Measurements from ENCODE around the gene SARS2.
"Not testable (repeated sequence)": the region's sequence is repeated elsewhere in the genome, so short reads cannot be mapped to it uniquely, and the experiment has no call there.

The SARS2 gene, protein sequence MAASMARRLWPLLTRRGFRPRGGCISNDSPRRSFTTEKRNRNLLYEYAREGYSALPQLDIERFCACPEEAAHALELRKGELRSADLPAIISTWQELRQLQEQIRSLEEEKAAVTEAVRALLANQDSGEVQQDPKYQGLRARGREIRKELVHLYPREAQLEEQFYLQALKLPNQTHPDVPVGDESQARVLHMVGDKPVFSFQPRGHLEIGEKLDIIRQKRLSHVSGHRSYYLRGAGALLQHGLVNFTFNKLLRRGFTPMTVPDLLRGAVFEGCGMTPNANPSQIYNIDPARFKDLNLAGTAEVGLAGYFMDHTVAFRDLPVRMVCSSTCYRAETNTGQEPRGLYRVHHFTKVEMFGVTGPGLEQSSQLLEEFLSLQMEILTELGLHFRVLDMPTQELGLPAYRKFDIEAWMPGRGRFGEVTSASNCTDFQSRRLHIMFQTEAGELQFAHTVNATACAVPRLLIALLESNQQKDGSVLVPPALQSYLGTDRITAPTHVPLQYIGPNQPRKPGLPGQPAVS

DNA sequence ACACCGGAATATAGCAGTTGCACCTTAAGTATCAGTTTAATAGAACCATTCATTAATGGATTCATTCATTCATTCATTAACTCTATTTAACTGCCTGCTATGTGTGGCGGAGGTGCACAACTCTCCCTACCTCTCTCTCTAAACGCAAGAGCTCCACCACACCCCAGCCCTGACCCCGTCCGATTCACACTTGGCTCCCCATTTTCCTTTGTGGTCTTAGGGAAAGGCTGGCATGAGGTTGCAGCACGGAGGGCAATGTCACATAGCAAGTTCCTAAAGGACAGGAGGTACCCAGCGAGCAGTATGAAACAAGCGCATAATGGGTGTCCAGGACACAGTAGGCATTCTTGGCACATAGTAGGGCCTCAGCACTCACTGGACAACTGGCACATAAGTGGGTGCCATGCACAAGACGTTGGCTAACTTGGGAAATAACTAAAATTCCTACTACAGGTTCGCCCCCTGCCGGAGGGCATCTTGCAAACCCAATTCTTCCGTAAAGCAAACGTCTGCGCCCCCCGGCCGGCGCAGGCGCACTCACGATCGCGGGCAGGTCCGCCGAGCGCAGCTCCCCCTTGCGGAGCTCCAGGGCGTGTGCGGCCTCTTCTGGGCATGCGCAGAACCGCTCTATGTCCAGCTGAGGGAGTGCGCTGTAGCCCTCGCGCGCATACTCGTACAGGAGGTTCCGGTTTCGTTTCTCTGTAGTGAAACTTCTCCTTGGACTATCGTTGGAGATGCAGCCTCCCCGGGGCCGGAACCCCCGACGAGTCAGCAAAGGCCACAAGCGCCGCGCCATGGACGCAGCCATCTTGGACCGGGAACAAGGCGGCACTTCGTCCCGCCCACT lies at the start of gene SARS2:
SARS2 (minus strand) TSS at position 835 of the 847 bp plus-strand sequence; CDS start at position 808, 27 bp downstream.
- DNase-seq (ENCODE audit: low read depth): peak; percentile 88

DNA sequence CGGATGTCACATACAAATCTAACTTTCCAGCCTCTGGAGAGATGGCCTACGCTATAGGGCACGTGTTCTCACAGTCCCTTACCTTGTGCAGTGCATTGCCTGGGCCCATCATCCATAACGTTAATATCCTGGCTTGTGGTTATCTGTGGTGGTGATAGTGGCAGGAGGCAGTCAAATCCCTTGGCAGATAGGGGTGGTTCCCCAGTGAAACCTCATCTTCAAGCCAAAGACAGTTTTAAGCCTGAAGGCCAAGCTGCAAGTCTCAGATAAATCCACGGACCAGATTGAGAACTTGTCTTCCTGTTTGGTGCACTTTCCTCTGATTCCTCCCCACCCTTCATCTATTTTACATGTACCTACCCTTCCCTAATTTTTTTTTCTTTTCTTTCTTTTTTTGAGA lies 49.2 kb upstream of the SARS2 start:
- no peak for DNase-seq (ENCODE audit: low read depth)

DNA sequence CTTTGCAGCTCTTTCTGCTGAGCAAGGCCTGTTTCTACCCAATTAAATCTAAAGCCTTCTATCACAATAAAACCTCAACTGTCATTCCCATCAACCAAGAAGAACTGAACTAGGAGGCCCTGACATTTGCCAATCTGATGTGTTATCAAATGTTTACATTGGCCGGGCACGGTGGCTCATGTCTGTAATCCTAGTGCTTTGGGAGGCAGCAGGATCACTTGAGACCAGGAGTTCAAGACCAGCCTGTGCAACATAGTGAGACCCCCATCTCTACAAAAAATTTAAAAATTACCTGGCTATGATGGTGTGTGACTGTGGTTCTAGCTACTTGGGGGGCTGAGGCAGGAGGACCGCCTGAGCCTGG lies 47.7 kb upstream of the SARS2 start:
- DNase-seq (ENCODE audit: low read depth): no peak

DNA sequence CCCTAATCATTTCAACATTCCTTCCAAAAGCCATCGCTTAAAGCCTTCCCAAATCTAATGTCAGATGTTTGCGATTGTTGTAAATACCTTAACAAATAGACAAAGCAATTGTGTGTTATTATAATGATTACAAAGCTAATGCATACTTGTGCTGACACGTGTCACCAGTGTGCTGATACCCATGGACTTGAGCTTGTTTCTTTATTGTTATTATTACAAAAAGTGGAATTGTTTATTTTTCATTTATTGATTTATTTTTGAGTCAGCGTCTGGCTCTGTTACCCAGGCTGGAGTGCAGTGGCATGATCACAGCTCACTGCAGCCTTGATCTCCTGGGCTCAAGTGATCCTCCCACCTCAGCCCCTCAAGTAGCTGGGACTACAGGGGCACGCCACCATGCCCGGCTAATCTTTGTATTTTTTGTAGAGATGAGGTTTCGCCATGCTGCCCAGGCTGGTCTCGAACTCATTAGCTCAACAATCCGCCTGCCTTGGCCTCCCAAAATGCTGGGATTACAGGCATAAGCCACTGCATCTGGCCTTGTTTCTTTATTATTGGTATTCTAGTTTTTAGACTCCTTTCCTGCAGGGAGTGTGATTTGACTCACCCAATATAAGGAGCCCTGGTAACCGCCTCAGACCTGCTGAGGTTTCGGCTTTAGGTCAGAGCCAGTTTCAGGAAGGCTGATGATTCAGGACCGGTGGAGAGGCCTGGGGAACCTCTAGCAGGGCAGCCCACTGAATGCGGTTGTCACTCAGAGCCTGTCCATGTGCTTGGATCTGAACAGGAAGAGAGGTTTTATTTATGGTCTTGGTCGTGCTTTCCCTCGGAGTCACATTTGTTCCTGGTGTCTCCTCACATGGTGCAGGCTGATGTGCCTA lies 47.1 kb upstream of the SARS2 start:
- no peak for DNase-seq (ENCODE audit: low read depth)

DNA sequence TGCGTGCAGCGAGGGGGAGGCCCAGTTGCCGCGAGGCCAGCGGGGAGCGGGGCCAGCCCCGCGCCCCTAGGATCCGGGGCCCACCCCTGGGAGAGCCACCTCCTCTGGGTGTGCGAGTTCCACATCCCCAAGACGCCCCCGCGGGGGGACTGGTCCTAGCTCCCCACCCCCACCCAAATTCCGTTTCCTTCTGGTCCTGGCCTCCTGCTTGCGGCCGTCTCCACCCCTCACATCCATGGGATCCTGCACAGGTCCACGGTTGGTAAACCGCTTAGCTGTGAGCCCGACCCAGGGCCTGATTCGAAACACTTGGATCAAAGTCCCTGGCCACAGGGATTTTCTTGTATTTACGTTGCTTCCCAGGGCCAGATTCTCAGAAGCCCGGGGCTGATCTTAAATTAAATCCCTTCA lies 45.3 kb upstream of the SARS2 start:
- DNase-seq (ENCODE audit: low read depth): no peak

DNA sequence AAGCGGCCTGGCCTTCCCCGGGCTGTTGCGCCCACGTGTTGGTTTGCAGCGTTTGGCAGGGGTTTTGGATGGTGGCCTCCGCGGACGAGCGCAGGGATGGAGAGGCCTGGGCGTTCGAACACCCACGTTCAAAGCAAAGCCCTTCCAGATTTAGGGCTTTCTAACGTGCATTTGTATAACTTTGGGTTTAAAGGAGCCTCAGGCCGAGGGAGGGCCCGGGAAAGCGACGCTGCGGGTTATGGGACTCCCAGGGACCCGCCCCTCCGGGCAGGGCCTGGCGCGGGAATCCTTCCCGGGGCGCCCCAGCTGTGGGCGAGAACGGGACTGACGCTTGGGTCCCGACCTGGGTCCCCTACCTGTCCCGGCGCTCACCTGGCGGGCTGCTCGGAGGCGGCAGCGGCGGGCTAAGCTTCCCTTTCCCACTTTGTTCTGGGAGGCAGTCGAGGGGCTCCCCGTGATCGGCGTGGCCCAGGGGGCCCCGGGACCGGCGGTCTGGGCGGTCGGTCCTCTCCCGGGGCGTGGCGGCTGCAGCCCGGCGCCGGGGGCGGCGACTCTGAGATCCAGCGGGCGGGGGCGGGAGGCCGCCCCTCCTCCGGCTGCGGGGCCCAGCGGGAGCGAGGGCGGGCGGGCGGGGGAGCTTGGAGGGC lies 44.8 kb upstream of the SARS2 start, which contains the start of gene FBXO17:
FBXO17 (minus strand) TSS at position 529 of the 647 bp plus-strand sequence. CDS start 25,423 bp downstream, outside the sequence.
- no peak for DNase-seq (ENCODE audit: low read depth)

DNA sequence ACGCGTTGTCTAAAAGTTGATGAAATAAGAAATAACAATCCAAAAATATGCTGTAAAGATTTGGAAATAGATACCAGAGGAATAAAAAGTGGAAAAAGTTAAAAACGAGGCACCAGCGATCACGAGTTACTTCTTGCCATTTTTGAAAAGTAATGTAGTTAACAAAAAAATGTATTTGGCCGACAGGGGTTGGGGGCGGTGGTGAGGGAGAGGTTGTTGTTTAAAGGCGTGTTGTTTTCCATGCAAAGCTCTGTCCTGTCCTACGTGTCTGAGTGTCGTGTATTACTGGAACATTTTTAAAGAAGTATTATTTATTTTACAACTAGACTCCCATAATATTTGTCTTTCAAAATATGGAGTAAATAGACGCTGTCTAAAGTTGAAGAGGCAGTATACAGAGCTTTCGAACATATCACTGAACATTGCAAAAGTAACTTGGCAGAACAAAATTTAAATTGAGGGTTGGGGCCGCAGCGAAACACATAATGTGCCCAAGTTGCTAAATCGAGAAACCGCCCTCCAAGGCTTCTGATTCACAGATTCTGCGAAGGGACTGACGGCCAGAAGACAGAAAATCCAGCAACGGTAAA lies 44.2 kb upstream of the SARS2 start:
- DNase-seq (ENCODE audit: low read depth): no peak

DNA sequence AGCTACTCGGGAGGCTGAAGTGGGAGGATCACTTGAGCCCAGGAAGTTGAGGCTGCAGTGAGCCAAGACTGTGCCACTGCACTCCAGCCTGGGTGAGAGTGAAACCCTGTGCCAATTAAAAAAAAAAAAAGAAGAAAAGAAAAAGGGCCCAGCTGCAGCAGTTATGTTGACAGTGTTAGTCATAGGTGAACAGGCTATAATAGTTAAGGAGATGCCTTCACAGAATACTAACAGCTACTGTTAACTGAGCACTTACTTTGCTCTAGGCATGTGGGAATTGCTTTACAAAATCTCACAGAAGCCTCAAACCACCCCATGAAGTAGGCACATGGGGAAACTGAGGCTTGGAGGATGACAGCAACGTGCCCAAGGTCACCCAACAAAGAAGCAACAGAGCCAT lies 41.1 kb upstream of the SARS2 start:
- no peak for DNase-seq (ENCODE audit: low read depth)

DNA sequence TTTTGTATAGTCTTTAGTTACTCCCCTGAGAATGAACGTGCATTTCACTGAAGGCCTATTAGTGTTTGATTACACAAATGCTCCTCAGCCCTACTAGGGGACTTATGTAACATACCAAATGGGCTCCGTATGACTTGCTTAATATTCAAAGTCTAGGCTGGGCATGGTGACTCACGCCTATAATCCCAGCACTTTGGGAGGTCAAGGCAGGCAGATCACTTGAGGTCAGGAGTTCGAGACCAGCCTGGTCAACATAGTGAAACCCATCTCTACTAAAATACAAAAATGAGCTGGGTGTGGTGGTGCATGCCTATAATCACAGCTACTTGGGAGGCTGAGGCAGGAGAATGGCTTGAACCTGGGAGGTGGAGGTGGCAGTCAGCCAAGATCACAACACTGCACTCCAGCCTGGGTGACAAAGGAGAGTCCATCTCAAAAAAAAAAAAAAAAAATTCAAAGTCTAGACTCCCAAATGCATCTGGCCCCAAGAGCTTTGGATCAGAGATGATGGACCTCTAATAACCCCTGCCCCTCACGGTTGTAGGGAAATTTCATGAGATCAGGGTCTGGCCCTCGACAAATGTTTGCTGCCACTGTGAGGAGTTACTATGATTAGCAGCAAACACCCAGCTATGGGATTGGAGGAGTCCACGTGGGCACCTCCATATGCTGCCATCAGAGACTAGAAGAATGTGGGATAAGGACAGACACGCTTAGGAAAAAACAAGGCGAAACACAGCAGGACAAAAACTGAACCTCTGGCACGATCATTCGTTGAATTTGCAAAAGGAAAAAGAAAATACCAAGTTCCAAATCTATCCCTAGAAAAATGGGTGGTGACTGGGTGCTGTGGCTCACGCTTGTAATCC lies 40.3 kb upstream of the SARS2 start:
- DNase-seq (ENCODE audit: low read depth): no peak

DNA sequence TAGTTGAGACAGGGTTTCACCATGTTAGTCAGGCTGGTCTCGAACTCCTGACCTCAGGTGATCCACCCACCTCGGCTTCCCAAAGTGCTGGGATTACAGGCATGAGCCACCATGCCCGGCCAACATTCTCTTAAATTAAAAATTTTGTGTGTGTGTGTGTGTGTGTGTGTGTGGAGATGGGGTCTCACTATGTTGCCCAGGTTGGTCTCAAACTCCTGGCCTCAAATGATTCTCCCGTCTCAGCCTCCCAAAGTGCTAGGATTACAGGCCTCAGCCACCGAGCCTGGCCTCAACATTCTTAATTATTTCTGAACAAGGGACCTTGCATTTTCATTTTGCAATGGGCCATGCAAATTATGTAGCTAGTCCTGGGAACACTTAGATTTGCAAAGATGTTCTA lies 35.6 kb upstream of the SARS2 start:
- DNase-seq (ENCODE audit: low read depth): not testable (repeated sequence)

DNA sequence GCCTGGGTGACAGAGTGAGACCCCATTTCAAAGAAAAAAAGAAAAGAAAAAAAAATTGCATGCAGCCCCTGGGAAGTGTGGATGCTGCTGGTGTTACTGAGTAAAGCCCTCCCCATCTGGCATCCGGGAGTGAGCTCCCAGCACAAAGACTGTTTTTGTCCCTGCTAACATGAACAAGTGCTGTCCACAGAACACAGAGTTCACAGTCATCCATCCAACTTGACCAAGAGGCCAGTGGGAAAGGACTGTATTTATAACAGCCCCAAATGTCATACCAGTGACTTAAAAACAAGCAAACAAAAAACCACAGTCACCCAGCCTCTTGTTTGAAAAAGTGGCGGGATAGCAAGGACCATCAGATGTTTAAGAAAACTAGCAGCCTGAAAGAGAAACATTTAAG lies 34.2 kb upstream of the SARS2 start:
- no peak for DNase-seq (ENCODE audit: low read depth)

DNA sequence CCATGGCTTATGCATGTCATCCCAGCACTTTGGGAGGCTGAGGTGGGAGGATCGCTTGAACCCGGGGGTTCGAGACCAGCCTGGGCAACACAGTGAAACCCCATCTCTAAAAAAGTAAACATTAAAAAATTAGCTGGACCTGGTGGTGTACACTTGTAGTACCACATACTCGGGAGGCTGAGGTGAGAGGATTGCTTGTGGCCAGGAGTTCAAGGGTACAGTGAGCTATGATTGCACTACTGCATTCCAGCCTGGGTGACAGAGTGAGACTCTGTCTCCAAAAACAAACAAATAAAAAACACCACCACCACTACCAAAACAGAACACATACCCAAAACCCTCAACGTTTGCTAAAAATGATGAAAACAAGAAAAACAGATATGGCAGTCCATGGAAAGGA lies 29.1 kb upstream of the SARS2 start:
- no peak for DNase-seq (ENCODE audit: low read depth)

DNA sequence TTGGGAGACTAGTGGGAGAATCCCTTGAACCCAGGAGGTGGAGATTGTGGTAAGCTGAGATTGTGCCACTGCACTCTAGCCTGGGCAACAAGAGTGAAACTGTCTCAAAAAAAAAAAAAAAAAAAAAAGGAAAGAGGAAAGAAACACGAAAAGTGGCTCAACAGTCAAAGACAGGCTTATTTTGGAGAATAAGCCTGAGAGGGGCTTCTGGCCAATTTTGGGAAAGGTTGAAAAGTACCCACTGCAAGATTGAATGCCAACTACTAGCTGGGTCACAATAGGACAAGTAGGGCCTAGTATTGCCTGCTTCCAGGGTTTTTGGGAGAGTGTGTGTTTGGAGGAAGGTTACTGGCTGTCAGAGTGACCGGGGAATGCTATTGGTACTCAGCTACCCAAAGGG lies 27.7 kb upstream of the SARS2 start:
- DNase-seq (ENCODE audit: low read depth): no peak

DNA sequence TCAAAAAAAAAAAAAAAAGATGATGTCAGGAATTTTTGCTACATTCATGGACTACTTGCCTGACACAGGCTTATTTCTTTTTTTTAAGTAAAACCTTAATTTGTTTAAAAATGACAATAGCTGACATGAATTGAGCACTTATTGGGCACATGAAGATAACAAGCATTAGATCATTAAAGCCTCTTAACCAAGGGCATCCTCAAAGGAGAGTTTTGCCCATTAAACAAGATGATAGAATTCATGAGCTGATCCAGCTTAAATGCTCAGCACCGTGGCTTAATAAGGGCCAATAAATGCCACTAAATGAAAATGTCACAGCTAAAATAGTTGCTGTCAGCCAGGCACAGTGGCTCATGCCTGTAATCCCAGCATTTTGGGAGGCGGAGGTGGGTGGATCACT lies 25.7 kb upstream of the SARS2 start:
- no peak for DNase-seq (ENCODE audit: low read depth)

DNA sequence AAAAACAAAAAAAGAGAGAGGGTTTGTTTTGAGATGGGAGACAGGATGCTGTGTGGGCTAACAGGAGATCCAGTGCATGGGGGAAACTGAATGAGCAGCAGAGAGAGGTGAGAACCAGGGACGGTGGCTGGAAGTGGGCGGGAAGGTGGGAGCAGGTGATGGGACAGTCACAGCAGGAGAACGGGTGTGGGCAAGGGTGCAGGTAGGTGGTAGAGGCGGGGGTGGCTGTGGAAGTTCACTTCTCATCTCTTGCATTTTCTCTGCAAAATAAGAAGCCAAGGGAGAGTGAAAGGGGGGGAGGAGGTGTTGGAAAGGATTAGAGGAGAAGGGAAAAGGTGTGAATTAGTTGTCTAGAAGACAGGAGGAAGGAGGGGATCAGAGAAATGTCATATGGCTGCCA lies 23.1 kb upstream of the SARS2 start:
- DNase-seq (ENCODE audit: low read depth): no peak

DNA sequence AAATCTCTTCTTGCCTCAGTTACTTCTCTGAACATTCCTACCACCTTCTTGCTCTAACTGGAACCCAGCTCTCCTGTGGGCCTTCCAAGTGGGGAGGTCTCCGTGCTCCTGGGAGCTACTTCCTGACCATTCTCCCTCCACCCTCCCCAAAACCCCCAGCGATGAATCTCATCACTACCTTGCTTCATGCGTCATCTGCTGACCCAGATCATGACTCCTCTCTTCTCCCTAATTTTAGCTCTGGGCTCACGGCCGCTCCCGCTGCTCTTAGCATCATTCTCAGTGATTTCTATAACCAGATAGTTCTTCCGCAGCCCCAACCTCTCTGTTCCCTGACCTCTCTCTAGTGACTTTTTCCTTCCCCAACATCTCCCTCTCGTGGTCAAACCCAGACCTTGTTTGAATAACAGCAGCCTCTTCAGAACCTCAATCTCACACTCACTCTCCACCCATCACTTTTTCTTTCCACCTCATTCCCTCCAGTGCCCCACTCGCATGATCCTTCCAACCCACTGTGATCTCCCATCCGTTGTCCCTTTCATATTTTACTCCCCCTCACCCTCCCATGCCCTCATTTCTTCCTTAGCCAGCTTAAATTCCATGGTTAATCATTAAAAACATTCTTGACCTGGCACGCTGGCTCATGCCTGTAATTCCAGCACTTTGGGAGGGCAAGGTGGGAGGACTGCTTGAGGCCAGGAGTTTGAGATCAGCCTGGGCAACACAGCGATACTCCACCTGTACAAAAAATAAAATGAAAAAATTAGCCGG lies 22.0 kb upstream of the SARS2 start:
- no peak for DNase-seq (ENCODE audit: low read depth)

DNA sequence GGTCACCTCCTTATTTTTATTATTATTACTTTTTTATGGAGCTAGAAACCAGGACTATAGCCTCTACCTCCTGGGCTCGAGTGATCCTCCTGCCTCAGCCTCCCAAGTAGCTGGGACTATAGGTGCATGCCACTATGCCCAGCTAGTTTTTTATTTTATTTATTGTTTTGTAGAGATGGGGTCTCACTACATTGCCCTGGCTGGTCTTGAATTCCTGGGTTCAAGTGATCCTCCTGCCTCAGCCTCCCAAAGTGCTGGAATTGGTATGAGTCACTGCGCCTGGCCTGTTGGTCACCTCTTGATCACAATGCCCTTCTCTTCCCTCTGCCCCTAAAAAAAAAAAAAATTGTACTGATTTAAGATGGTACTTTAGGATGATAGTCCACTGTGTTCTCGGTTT lies 20.6 kb upstream of the SARS2 start:
- DNase-seq (ENCODE audit: low read depth): no peak

DNA sequence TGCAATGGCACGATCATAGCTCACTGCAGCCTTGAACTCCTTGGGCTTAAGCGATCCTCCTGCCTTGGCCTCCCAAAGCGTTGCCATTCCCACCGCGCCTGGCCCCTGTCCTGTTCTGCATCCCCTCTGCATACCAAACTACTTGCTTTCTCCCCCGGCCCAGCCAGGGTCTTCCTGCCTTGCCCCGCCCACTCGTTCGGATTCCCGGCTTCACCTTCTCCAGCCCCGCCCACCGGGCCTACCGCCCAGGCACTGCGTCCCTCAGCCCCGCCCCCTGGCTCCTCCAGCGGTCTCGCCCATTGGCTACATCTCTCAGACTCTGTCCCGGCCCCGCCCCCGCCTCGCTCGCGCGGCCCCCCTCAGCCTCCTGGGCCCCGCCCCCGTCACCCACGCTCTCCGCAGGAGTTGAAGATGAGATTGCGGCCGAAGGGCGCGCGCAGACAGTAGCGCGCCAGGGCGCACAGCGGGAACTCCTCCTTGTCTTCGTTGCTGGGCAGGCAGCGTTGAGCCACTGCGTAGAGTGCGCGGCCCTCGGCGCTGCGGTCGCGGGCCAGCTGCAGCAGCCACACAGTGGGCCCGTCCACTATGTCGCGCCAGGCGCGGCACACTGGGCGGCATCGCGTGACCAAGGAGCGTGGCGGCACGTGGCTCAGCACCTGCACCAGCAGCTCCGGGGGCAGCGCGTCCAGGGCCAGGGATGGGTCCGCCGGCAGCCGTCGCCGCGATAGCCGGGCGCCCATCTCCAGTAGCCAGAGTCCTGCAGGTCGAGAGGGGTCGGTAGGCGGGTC lies 19.2 kb upstream of the SARS2 start:
- DNase-seq (ENCODE audit: low read depth): peak; percentile 58
